ENCODE measurements around the gene EMC1. TPM values are rescaled to one million over a fixed set of nuclear protein-coding genes. Genes with fewer than 3 reads are reported as not detected.
"Not testable (repeated sequence)": the region's sequence is repeated elsewhere in the genome, so short reads cannot be mapped to it uniquely, and the experiment has no call there.

The EMC1 gene
- total RNA-seq, 1 donor from 2014 or later, result 41.2 TPM

DNA sequence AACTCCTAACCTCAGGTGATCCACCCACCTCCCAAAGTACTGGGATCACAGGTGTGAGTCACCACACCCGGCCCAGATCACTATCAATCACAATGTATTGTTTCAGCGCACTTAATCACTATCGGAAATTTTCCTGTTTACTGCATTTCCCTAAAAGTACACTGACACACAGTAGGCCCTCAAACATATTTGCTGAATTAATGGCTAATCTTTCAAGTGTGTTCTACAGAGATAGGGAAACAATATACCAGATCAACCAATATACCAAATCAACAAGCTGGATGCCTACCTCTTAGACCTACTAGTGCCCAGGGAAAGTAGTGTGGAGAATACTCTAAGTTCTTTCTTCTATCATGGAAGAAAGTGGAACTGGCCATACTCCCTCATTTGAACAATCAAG is 58.3 kb downstream of the EMC1 start:
- intact Hi-C loops (cut with micrococcal nuclease), result no loop called here

DNA sequence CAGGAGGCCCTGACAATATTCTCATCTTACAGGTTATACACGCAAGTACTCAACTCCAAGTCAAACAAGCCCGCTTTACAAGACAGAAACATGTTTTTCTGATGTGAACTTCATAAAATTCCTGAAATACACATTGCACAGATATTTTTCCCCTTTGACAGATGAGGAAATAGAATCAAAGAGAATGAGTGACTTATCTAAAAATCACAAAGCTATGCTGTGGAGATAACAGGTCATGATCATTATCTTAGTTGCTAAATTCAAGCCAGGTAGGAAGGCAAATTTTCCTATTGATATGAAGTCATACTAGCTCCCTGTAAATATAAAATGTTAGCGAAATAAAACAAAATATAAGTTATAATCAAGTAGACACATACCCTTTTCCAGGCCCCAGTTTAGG is 59.5 kb downstream of the EMC1 start:
- intact Hi-C loops (cut with micrococcal nuclease), result no loop called here

DNA sequence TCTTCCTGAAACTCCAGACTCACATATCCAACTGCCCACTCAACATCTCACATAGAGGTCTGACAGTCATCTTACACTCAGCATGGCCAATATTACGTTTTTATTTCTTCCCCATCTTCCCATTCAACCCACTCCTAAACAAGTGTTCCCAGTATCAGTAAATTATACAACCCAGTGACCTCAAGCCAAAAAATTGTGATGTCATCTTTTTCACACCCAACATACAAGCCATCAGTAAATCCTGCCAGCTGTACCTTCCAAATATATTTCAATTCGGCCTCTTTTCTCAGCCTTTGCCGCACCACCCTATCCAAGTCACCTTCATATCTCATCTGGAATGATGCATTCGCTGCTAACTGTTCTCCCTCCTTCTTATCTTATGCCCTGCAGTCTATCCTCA is 60.9 kb downstream of the EMC1 start:
- intact Hi-C loops (cut with micrococcal nuclease), result no loop called here

DNA sequence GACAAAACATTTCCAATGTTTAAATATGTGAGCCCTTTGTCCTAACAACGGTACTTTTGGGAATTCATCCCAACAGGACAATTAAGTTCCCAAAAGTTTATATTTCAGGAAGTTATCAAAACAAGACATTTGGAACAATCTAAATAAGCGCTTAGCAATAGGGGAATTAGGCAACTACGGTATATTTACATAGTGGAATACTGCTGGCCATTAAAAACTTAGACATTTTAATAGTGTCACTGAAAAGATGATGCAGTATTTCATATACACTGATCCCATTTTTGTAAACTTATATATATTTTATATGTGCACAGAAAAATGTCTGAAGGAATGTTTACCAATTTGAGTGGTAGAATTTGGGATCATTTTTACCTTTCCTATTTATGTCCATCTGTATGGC is 62.1 kb downstream of the EMC1 start:
- intact Hi-C loops (cut with micrococcal nuclease), result no loop called here

GRCh38 chr1:19187852-19188251 is 63.5 kb downstream of the EMC1 start:
- intact Hi-C loops (cut with micrococcal nuclease), result no loop called here

GRCh38 chr1:19186001-19186400 is 65.3 kb downstream of the EMC1 start:
- intact Hi-C loops (cut with micrococcal nuclease), result no loop called here

DNA sequence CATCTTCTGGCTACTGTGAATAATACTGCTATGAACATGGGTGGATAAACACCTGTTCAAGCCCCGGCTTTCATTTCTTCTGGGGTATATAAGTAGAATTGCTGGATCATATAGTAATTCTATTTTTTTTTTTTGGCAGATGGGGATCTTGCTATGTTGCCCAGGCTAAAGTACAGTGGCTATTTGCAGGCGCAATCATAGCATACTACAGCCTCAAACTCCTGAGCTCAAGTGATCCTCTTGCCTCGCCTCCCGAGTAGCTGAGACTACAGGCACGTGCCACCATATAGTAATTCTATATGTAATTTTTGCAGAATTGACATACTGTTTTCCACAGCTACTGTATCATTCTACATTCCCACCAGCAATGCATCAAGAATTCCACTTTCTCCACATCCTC is 69.1 kb downstream of the EMC1 start:
- intact Hi-C loops (cut with micrococcal nuclease), result no loop called here

GRCh38 chr1:19180265-19180657 is 71.1 kb downstream of the EMC1 start:
- intact Hi-C loops (cut with micrococcal nuclease), result not testable (repeated sequence)

DNA sequence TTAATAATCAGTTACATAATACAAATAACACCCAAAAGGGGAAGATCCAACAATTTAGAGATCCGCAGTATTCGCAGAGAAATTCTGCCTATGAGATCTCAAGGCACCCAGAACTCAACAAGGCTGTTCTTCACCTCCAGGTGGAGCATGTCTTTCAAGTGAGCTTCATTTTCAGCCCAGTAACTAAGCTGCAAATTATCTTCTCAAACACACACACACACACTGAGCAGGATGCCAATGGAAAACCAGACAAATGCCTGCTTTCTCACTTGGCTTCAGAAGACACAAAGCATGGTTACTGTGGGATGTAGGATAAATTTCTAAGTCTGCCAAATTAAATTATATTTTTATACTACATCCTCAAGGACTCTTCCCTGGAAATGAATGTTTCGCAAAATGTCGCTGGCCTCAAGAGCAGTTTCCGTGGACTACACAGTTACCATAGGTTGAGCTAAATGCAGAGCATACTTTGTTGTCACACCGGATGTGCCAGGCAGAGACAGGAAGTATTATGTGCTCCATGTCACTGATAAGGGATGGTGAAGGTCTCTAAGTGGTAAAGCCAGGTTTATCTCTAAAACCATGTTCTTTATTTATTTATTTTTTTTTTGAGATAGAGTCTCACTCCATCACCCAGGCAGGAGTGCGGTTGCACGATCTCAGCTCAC is 71.6 kb downstream of the EMC1 start:
- intact Hi-C loops (cut with micrococcal nuclease), result loop anchor here (1.0 to 10.0 kb wide), 2 partner anchors 62 to 475 kb away; no protein-coding TSS in a partner anchor

- intact Hi-C loops (cut with micrococcal nuclease), result loop anchor here (1.0 to 10.0 kb wide), 2 partner anchors 62 to 476 kb away; no protein-coding TSS in a partner anchor
Measured at GRCh38 chr1:19178734-19179398, 72.5 kb downstream of the EMC1 start.

DNA sequence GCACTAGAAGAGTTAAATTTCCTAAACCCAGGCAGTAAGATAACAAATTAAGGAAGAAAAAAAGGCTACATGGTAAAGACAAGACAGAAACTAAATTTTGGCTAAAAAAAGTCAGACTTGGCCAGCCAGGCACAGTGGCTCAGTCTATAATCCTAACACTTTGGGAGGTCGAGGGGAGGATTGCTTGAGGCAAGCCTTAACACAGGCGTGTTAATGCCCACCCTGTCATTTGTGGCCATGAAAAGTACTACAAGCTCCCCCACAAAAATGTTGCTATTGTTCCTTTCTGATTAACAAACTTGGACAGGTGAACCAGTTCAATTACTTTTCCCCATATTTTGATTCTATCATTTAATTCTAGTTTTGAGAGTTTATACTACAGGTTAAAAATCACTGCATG is 73.5 kb downstream of the EMC1 start:
- intact Hi-C loops (cut with micrococcal nuclease), result loop anchor here (10.0 kb wide), 1 partner anchor 477 kb away; no protein-coding TSS in a partner anchor

DNA sequence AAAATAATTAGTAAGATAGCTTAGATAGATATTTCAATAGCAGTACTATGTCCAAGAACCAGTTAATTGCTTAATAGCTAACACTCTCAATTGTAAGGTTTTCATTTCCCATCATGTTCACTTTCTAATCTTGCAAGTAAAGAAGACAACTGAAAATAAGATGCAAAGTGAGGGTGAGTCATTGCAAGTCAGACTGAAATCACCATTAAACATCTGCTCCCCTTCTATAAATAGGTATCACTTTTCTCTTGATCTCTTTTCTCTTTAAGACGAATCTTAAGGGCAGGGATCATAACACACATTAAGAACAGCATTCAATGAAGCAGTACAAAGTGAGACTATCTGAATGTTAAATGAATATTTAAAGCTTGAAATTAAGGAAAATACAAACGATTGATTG is 81.7 kb downstream of the EMC1 start:
- intact Hi-C loops (cut with micrococcal nuclease), result loop anchor here (10.0 kb wide), 1 partner anchor 485 kb away; no protein-coding TSS in a partner anchor

DNA sequence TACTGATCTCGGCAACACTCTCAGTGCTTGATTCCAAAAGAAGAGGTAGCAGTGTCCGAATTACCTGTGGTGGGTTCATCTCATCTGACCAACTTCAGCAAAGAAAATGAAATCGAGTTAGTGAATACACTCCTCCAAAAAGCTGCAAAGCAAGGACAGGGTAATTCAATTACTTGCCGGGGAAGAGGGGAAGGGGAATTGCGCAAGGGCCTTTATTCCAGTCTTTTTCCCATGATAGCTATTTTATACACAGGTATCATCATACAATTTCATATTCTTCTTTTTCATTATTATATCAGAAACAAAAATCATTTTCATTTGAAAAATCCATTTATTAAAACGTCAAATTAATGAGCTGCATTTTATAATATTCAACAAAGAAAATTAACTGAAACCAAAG is 84.2 kb downstream of the EMC1 start:
- intact Hi-C loops (cut with micrococcal nuclease), result no loop called here

GRCh38 chr1:19166066-19166465 is 85.3 kb downstream of the EMC1 start:
- intact Hi-C loops (cut with micrococcal nuclease), result no loop called here

Other genes with a start within 250 kb of the EMC1 start
- 121 and 127 TPM in 2 replicates for gene UBR4, start 41.3 kb downstream of the EMC1 start, total RNA-seq
- gene MRTO4, start 281 bp upstream of the EMC1 start, total RNA-seq, result 55.0 and 57.6 TPM in 2 replicates
- 1.7 and 1.8 TPM in 2 replicates for gene AKR7A3, start 37.2 kb upstream of the EMC1 start, total RNA-seq
- 34.1 and 34.6 TPM in 2 replicates for gene AKR7A2, start 60.6 kb upstream of the EMC1 start, total RNA-seq
- gene SLC66A1, start 60.8 kb upstream of the EMC1 start, total RNA-seq, result 5.2 and 6.0 TPM in 2 replicates
- 520 and 529 TPM in 2 replicates for gene CAPZB, start 234.0 kb upstream of the EMC1 start, total RNA-seq

All from T-helper 2 cell treated with Interferon-gamma antibody and Interleukin-4, amounts not matched to agents 100 ng/mL and 5 ng/mL, for 36 hours (primary cell).